CD4-positive, alpha-beta T cell treated with Interleukin-15 for 4 hours (primary cell): ENCODE data around the gene KLHL29.

Source experiments
- DNase-seq: peaks from one replicate; pipeline ENCODE4 v3.0.0-alpha.2; 2020; ENCODE audit warnings: low spot score

Gene KLHL29

GRCh38 chr2:23571085-23571484 is 186.1 kb downstream of the KLHL29 start:
- no peak for DNase-seq

- no peak for DNase-seq
Measured at GRCh38 chr2:23571527-23572282, 186.7 kb downstream of the KLHL29 start.

- no peak for DNase-seq
Measured at GRCh38 chr2:23574919-23575654, 190.1 kb downstream of the KLHL29 start.

DNA sequence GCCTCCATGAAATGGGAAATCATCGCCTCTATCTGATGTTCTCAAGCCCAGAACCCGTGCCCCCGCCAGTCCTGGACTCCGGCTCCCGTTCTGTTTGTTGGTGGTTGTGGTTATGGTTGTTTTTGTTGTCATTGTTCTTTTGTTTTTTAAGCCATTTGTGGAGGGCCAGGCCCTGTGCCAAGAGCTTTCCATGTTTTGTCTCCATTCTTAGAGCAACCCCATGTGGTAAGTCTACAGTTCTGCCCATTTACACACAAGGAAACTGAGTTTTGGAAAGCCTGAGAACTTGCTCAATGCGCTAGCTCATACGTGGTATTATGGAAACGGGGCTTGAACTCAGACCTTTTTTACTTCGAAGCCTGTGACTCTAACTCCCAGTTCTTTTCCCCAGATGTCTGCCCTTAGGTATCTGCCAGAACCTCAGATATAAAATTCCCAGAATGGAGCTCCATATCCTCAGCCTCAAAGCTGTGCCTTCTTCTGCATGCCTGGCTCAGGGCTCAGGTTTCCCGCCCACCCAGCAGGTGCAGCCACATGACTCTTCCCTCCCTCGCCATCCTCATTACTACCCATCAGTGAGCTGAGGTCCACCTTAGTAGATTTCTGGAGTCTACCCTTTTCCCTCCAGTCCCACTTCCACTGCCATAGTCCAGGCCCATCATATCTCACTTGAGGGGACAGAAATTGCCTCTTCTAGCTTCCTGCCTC is 194.1 kb downstream of the KLHL29 start:
- DNase-seq = no peak

GRCh38 chr2:23579674-23580073 is 194.7 kb downstream of the KLHL29 start:
- DNase-seq = no peak

DNA sequence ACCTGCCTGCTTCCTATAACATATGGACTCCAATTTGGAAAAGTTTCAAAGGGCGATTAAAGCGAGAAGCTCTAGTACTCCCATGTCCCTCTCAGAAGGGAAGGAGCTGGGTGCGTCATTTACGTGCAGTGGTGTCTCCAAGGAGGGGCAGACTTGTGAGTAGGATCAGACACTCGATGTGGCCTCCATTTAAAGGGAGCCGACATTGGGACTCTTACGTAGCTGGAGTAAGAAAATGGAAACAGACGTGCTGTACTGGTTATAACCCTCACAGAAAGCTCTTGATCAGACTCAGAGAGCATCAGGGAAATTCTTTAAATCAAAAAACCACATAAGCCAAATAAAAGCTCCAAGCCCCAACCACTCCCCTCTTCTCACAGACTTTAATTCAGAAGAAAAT is 198.5 kb downstream of the KLHL29 start:
- DNase-seq = no peak

- no peak for DNase-seq
Measured at GRCh38 chr2:23584054-23584745, 199.2 kb downstream of the KLHL29 start.

DNA sequence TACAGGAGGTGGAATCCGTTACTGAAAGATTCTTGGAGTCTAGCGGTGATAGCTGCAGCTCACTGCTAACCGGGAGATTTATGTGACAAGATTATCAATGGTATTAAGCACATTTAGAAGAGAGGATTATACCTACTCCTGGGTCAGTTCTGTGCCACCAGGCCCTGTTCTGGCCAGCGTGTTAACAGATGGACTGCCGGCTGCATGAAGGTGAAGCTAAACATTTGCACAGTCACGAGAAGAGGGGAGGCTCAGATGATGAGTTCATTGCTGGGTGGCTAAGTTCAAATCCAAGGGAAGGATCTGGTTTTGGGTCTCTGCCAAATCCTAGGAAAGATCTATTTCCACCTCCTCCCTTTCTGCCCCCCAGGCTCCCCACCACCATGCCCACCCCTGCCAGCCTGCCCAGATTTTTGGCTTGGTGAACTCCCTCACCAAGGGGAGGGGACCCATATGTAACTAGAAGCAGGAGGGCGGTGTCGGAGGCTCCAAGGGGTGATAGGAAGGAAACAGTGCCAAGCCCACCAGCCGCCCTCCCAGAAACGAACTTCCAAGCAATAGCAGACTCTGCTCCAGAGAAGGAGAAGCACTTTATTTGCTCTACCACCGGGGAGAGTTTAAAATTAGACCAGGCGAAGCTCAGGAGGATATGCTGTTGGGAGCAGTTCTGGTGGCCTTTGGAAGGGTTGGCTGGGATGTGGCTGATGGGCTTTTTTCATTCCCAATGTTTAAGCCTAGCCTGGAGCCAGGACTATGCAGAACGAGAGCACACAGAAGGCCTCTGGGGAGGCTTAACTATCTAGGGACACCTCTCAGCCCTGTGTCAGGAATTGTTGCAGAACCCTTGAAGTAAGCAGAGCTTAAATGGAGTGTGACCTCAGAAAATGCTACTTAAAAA is 200.5 kb downstream of the KLHL29 start:
- DNase-seq = no peak

DNA sequence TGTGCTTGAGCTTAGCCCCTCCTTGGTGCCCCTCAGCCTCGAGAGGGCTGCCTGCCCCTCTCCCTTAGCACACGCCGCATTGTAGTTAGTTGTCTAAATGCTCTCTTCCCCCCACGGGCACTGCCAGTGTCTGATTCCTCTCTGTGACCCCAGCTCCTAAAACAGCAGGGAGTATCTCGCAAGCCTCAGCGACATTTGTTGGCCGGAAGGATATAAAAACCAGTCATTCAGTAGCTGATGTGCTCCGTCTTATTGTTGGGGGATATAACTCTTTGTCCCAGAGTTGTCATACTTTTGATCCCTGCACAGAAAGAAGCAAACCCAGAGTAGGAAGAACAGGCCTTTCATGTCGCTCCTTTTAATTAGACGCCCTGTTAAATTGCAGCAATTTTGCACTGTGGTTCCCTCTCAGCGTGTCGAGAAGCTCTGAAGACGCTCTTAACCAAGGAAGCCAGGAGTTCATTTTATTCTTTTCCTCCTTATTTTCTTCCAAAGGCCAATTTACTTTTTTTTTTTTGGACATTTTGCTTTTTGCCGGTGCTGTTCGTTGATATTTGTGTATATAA is 201.8 kb downstream of the KLHL29 start:
- no peak for DNase-seq

- no peak for DNase-seq
Measured at GRCh38 chr2:23587341-23587880, 202.4 kb downstream of the KLHL29 start.

GRCh38 chr2:23588106-23588505 is 203.1 kb downstream of the KLHL29 start:
- DNase-seq = no peak

DNA sequence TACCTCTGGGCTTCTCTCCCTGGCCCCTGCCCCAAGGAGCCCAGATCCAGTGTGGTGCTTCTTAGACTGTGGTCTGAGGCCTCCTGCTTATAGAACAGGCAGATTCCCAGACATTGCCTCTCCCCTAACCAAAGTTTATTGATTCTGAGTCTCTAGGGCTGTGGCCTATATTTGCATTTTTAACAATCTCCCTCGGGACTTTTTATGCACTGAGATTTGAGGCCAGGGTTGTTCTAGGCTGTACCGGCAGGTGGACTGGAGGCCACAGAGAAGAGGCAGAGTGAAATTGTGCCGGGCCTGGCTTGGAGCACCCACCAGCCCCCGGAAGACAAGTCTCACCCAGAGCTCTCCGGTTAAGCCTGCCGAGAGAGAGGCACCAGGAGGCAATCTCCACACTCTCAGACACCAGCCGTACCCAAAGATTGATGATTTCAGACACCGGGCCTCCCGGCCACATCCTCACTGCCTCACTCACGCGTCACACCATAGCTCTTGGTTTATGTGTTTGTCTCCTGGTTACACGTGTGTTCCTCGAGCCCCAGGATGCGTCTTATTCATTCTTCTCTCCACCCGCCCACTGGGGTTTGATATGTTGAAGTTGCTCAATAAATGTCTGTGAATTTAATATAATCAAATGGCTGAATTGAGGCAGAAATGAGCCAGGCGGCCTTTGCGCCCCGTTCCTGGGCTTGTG is 203.7 kb downstream of the KLHL29 start:
- no peak for DNase-seq

DNA sequence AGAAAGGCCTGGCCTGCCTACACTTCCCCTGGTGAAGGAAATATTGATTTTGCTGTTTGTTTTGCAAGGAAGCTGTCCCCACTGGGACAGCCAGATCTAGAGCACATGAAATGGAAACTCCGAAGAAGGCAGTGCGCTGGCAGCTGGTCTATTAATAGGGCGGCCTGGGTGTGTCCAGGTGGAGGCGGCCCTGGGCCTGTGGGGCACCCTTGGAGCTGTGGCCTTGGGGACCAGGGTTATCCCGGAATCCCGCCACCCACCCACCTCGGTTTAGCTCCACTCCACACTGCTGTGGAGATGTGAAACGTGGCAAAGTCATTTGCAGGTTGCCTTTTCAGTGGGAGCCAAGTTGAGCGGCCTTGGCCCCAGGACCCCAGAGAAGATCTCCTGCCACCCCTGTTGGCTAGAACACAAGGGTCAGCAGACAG is 204.3 kb downstream of the KLHL29 start:
- DNase-seq = no peak

GRCh38 chr2:23589739-23590138 is 204.8 kb downstream of the KLHL29 start:
- DNase-seq = no peak

DNA sequence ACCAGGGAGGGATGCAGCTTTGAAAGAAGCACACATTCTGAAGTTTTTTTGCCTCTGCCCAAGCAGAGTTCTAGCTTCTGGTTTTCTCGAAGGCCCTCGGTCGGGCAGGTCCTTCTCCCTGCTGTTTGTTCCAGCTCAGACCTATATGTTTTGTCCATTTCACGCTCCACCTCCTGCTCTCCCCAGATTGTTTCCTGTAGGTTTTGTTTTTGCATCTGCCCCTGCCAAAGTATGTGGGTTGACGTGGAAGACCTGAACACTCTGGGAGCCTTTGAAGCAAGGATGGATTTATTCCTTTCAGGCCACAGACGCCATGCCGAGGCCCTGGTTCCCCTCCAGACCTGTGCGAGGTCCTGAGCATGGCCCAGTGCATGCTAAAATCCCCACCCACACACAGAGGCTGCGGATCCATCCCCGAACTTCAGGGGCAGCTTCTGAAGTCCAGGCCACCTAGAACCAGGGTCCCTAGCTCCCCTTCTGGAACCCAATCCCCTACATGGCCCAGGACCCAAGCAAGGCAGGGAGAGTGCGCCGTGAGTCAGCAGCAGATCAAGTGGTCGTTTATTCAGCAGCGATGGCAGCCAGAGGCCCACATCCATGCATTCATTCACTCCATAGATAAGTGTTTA is 205.4 kb downstream of the KLHL29 start:
- no peak for DNase-seq

GRCh38 chr2:23591111-23591510 is 206.1 kb downstream of the KLHL29 start:
- DNase-seq = no peak

DNA sequence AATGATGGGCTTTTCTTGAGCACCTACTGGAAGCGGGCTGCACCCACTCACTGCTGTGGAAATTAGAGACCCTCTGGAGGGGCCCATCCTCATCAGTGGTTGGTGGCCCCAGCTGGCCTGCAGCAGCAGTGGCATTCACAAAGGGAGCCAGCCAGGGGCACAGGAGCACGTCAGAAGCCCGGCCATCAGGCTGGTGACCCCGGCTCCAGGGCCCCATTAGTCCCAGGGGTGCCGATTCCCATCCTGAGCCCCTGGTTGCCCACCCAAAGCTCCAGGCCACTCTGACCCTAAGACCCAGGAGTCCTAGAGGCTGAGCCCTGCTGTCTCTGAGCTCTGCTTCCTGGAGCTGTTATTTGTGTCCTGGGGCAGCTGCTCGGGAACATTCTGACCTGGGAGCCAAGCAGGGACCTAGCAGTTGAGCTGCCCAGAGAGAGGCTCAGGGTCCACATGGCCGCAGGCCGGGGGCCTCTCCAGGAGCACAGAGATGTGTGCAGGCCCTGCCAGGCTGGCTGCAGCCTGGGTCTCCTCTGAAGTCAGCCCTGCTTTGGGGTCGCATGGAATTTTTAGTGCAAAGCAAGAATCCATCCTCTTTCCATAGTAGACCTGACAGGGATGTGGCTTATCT is 207.2 kb downstream of the KLHL29 start:
- DNase-seq = no peak

DNA sequence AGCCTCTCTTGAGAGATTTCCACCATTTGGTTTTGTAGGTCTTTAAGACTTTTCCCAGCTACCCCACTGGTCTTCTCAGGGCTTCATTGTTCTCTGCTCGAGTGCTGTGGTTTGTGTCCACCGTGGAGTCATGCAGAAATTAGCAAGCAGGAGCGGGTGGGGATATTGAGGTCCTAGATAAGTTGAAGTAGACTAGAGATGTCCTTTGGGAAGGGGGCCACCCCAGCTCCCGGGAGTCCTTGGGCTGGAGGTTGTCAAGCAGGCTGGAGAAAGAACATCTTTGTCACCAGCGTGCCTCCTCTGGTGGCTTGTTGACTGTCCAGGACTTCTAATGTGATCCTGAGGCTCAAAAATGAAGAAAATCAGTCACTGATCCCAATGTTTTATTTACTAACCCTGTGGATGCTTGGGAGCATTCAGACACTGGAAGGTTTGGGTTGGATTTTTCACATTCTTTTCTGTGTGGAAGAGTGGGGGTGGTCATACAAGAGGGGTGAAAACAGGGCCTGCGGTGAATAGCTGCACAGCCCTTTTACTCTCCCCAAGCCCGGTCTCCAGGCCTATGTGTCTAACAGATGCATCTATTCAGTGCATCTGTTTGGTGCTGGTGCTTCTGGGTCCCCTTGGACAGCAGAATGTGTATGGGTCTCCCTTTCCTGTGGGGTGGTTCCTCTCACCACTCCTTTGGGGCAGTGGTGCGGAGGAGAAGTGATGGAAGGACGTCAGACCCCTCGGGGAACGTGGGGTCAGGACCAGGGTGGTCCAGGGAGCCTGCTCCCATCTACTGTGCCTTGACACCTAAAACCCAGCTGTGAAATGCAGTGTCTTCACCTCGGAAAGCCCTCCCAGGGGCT is 208.1 kb downstream of the KLHL29 start:
- no peak for DNase-seq
